GM12878 (cell line): Measurements from ENCODE around the gene PDE11A. TPM values are rescaled to one million over a fixed set of nuclear protein-coding genes. Genes with fewer than 3 reads are reported as not detected.

Experiments used
- ATAC-seq: fragments of 200-7000 bp; cut with Tn5 transposase; 3 replicates; pipeline ENCODE4 v1.9.1; 2020; ENCODE audit warnings: mild to moderate bottlenecking, moderate library complexity
- BruUV-seq: library from RNA; stranded (reverse); fragments of 400-500 nt; replicated peaks from 2 replicates; lab custom pipeline; 2021; lab: Mats Ljungman, UMichigan
- CTCF ChIA-PET: fragments of 300-600 bp; sonication (Branson Sonifier 250); formaldehyde crosslinking; extraction: SDS; loops from one replicate; lab custom pipeline; 2021; ENCODE audit warnings: inconsistent platforms; lab: Yijun Ruan, JAX
- POLR2A ChIA-PET: fragments of 350-600 bp; formaldehyde crosslinking; extraction: SDS; loops from one replicate; lab custom pipeline; 2021; ENCODE audit warnings: inconsistent platforms; lab: Charles Lee
- RAD21 ChIA-PET: fragments of 300-600 bp; sonication (Branson Sonifier 250); formaldehyde crosslinking; loops from one replicate; lab custom pipeline; 2023; ENCODE audit warnings: antibody characterized with exemption; ENCODE audit not compliant: unreplicated experiment; lab: Charles Lee
- SMC1A ChIA-PET: fragments of 300-600 bp; sonication (Branson Sonifier 250); formaldehyde crosslinking; loops from one replicate; lab custom pipeline; 2023; ENCODE audit not compliant: unreplicated experiment, uncharacterized antibody; lab: Charles Lee
- DNase-seq: peaks from one replicate; pipeline ENCODE4 v3.0.0-alpha.2; 2011; ENCODE audit warnings: low read depth, low spot score
- FAIRE-seq: peaks from 3 replicates; lab custom pipeline; 2011; peaks lifted over from hg19 to GRCh38; lab: Jason Lieb, UNC
- H2AFZ ChIP-seq: 2 replicates; pipeline ENCODE4 v1.6.0; 2011; ENCODE audit warnings: low read depth, low read length, control low read depth; ENCODE audit not compliant: control insufficient read depth
- H3K27ac ChIP-seq: 2 replicates; pipeline ENCODE4 v1.5.1; 2011; ENCODE audit warnings: control low read depth; ENCODE audit not compliant: control insufficient read depth, insufficient read depth
- H3K27me3 ChIP-seq, 2 experiments: replicated peaks in 1 of 2; 2 replicates each; pipeline versions ENCODE4 v1.6.0 to v1.6.1; 2011; ENCODE audit warnings: low read length in 1 of 2; ENCODE audit not compliant: control insufficient read depth in 2 of 2, insufficient read depth in 2 of 2
- H3K36me3 ChIP-seq, 2 experiments: 2 replicates each; pipeline ENCODE4 v1.5.1; 2011; ENCODE audit warnings: low read length in 1 of 2; ENCODE audit not compliant: control insufficient read depth in 2 of 2, insufficient read depth in 2 of 2
- H3K4me1 ChIP-seq: 2 replicates; pipeline ENCODE4 v1.6.1; 2011; ENCODE audit warnings: mild to moderate bottlenecking, low read length, moderate library complexity, mixed read lengths; ENCODE audit not compliant: control insufficient read depth, insufficient read depth
- H3K4me2 ChIP-seq: 2 replicates; pipeline ENCODE4 v1.6.0; 2011; ENCODE audit warnings: control low read depth; ENCODE audit not compliant: control insufficient read depth, insufficient read depth
- H3K4me3 ChIP-seq: fragments of 200-600 bp; sonication (generic); 2 replicates; pipeline ENCODE4 v1.5.1; 2016
- H3K79me2 ChIP-seq: 2 replicates; pipeline ENCODE4 v1.6.0; 2011; ENCODE audit warnings: low read length; ENCODE audit not compliant: control insufficient read depth, insufficient read depth
- H3K9ac ChIP-seq: 2 replicates; pipeline ENCODE4 v1.8.0; 2011; ENCODE audit warnings: low read length, control low read depth, mixed read lengths; ENCODE audit not compliant: control insufficient read depth, insufficient read depth
- H3K9me3 ChIP-seq: replicated peaks from 3 replicates; pipeline ENCODE4 v1.5.1; 2011; ENCODE audit warnings: mild to moderate bottlenecking, low read length; ENCODE audit not compliant: control insufficient read depth, insufficient read depth
- H4K20me1 ChIP-seq: 2 replicates; pipeline ENCODE4 v1.6.0; 2011; ENCODE audit not compliant: control insufficient read depth, insufficient read depth
- BACH1 ChIP-seq: fragments of 450-650 bp; IDR thresholded peaks from 2 replicates; pipeline ENCODE4 v1.6.1; 2017; ENCODE audit warnings: mild to moderate bottlenecking, borderline replicate concordance
- CTCF ChIP-seq, 3 experiments: IDR thresholded peaks in 2 of 3; conservative IDR thresholded peaks in 1 of 3; 2 replicates each; pipeline ENCODE4 v1.5.1; 2011; ENCODE audit warnings: low read depth in 3 of 3, low read length in 3 of 3, mild to moderate bottlenecking in 3 of 3, control low read depth in 2 of 3, moderate library complexity in 2 of 3, inconsistent platforms in 1 of 3, mixed read lengths in 1 of 3; ENCODE audit not compliant: control insufficient read depth in 2 of 3, insufficient read depth in 1 of 3; ENCODE audit errors: extremely low read depth in 1 of 3
- DPF2 ChIP-seq: fragments of 450-650 bp; IDR thresholded peaks from 2 replicates; pipeline ENCODE4 v1.6.1; 2017; ENCODE audit warnings: mild to moderate bottlenecking
- LARP7 ChIP-seq: fragments of 450-650 bp; IDR thresholded peaks from 2 replicates; pipeline ENCODE4 v1.6.1; 2017; ENCODE audit warnings: mild to moderate bottlenecking
- NFYA ChIP-seq: IDR thresholded peaks from 2 replicates; pipeline ENCODE4 v1.6.1; 2011; ENCODE audit warnings: low read depth, mild to moderate bottlenecking, low read length, improper control_type of control experiment, borderline replicate concordance
- NFYB ChIP-seq: IDR thresholded peaks from 2 replicates; pipeline ENCODE4 v1.6.1; 2011; ENCODE audit warnings: low read depth, mild to moderate bottlenecking, low read length, improper control_type of control experiment, moderate library complexity; ENCODE audit not compliant: insufficient read depth
- RAD21 ChIP-seq: IDR thresholded peaks from 2 replicates; pipeline ENCODE4 v1.6.1; 2011; ENCODE audit warnings: mild to moderate bottlenecking, low read depth, low read length, moderate library complexity; ENCODE audit not compliant: insufficient read depth
- SMC3 ChIP-seq: IDR thresholded peaks from 2 replicates; pipeline ENCODE4 v1.6.1; 2011; ENCODE audit warnings: low read length, improper control_type of control experiment, borderline replicate concordance
- ZNF217 ChIP-seq: fragments of 450-650 bp; IDR thresholded peaks from 2 replicates; pipeline ENCODE4 v1.6.1; 2017; ENCODE audit warnings: antibody characterized with exemption, mild to moderate bottlenecking
- WGBS: methylation state at CpG from one replicate; pipeline ENCODE4 v1.1.6; 2016; ENCODE audit warnings: low lambda C conversion rate; ENCODE audit not compliant: insufficient replicate concordance, insufficient coverage; ENCODE audit errors: missing lambda C conversion rate; 5-methylcytosine and 5-hydroxymethylcytosine counted together
- in situ Hi-C: fragments of 300-500 bp; cut with MboI; formaldehyde crosslinking; loops from 9 replicates; pipeline ENCODE4 v1.14.3; 2018; ENCODE audit warnings: mixed read lengths
- intact Hi-C: fragments of 100-400 bp; cut with micrococcal nuclease; formaldehyde crosslinking; loops from one replicate; pipeline ENCODE4 v1.14.2; 2022; ENCODE audit not compliant: unreplicated experiment
- polyA plus RNA-seq, 11 experiments: library from polyadenylated mRNA; depleted of rRNA in 4 of 11; unstranded in 6 of 11; stranded (reverse) in 5 of 11; fragments of >200 nt; fragmentation: Nextera tagmentation in 4 of 11; fragmentation: Illumina TruSeq in 1 of 11; extraction: Ambion mirVana in 4 of 11; extraction: Trizol in 1 of 11; gene quantifications; 1 replicate in 1 of 11; 2 replicates in 10 of 11; pipeline versions ENCODE4 v1.2.1 to v1.2.3, GENCODE V29; 2011 to 2016; ENCODE audit warnings: inconsistent platforms in 2 of 11, missing spikeins in 2 of 11, low read depth in 1 of 11
- total RNA-seq, 4 experiments: library from RNA; depleted of rRNA in 3 of 4; stranded (reverse); fragments of >200 nt in 3 of 4; fragmentation: Illumina TruSeq in 1 of 4; extraction: Trizol in 1 of 4; gene quantifications; 2 replicates each; pipeline versions ENCODE4 v1.2.1 to v1.2.3, GENCODE V29; 2013 to 2021
- TF ChIP-seq, protein P1 (sequence below): fragments of 450-650 bp; IDR thresholded peaks from 2 replicates; pipeline ENCODE4 v1.6.1; 2016; ENCODE audit warnings: mild to moderate bottlenecking

Gene PDE11A
- total and polyA plus RNA-seq, 10 of the 15 experiments (the other 5 are each of a cell fraction or from before 2014, with no cell fraction given): 0.01 to 0.17 (median 0.06) TPM; not detected in 5

DNA sequence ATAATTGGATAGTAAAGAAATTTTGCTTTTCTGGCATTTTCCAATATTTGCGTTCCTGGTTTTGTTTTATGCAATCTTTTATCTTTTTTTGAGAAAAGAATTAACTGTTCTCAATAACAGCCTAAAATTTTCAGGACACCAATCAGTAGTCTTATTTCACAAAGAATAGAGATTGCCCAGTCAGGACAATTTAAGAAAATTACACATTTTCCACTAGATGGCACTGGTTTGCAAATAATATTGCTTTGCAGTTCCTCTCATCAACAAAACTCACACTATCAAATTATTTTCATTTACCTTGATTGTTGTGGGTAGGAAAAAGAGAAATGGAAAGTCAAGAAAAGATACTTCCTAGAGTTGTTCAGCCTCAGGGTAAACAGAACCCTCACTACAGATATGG, 37.2 kb upstream of the PDE11A start:
- ChIA-PET SMC1A (interaction anchor here (1.0 to 2.0 kb wide), 2 partner anchors 41 to 305 kb away, joined by 4 to 9 read pairs; no protein-coding TSS in a partner anchor), POLR2A (no interaction called here), RAD21 (interaction anchor here (0.9 to 2.5 kb wide), 3 partner anchors 170 to 309 kb away, joined by 4 to 18 read pairs (median 6); no protein-coding TSS in a partner anchor), CTCF (interaction anchor here (0.8 to 5.3 kb wide), 4 partner anchors 10 to 307 kb away, joined by 3 to 101 read pairs (median 8); no protein-coding TSS in a partner anchor)
- H2AFZ ChIP-seq: no peak overlapping the region
- no peak for TF ChIP-seq BACH1
- no peak for TF ChIP-seq LARP7
- TF ChIP-seq CTCF (IDR thresholded peaks at IDR 0.05 in 2 of 3, conservative IDR thresholded peaks at IDR 0.05 in 1 of 3; ENCODE audit: control insufficient read depth in 2 of 3, extremely low read depth in 1 of 3, insufficient read depth in 1 of 3, low read depth in 3 of 3, low read length in 3 of 3): peak; percentile 26 to 70 (median 59); a peak in 5 of 6 replicates
- no peak for TF ChIP-seq DPF2
- peak; percentile 64 for TF ChIP-seq RAD21
- TF ChIP-seq NFYA: no peak
- TF ChIP-seq ZNF217: no peak
- TF ChIP-seq NFYB: no peak
- TF ChIP-seq, protein P1, sequence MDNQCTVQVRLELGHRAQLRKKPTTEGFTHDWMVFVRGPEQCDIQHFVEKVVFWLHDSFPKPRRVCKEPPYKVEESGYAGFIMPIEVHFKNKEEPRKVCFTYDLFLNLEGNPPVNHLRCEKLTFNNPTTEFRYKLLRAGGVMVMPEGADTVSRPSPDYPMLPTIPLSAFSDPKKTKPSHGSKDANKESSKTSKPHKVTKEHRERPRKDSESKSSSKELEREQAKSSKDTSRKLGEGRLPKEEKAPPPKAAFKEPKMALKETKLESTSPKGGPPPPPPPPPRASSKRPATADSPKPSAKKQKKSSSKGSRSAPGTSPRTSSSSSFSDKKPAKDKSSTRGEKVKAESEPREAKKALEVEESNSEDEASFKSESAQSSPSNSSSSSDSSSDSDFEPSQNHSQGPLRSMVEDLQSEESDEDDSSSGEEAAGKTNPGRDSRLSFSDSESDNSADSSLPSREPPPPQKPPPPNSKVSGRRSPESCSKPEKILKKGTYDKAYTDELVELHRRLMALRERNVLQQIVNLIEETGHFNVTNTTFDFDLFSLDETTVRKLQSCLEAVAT: no peak
- peak; percentile 41; the same call in 1 of the 2 replicates for TF ChIP-seq SMC3
- intact Hi-C loops: loop anchor here (5.0 kb wide), 2 partner anchors 287 to 412 kb away; no protein-coding TSS in a partner anchor
- H3K4me3 ChIP-seq: no peak overlapping the region
- H3K4me2 ChIP-seq: no peak overlapping the region
- H3K79me2 ChIP-seq: peaks cover 17% of the 10 kb centered on the region
- no peaks in the 10 kb centered on the region for H3K36me3 ChIP-seq
- 0% methylated on average over 1 of the region's 1 CpG for WGBS
- no peaks in the 10 kb centered on the region; a peak in 1 of 4 replicates for H3K27me3 ChIP-seq
- no peak overlapping the region for H3K27ac ChIP-seq
- H4K20me1 ChIP-seq: no peaks in the 10 kb centered on the region
- no peak overlapping the region for H3K9ac ChIP-seq
- H3K9me3 ChIP-seq: no peaks in the 10 kb centered on the region
- in situ Hi-C loops: loop anchor here (5.0 kb wide), 2 partner anchors 172 to 307 kb away; no protein-coding TSS in a partner anchor
- BruUV-seq: no TSS peak
- no peak for ATAC-seq
- peaks cover 8% of the 10 kb centered on the region for H3K4me1 ChIP-seq
- DNase-seq: no peak
- FAIRE-seq: peak; percentile 89
